ENCODE data around the gene MMEL1. TPM values are rescaled to one million over a fixed set of nuclear protein-coding genes. Genes with fewer than 3 reads are reported as not detected.

MMEL1 gene
- total and polyA plus RNA-seq, 2 of the 13 experiments (the other 11 are each of a cell fraction or from before 2014, with no cell fraction given) = 0.48 TPM; not detected in 1

GRCh38 chr1:2586154-2587070, 46.4 kb downstream of the MMEL1 start, which contains the start of gene PRXL2B (continued):
- 0 out of 2 replicates have a peak, but pooled peaks have one; percentile 53 for TF ChIP-seq ZNF280B (CRISPR knock-in tag; IDR thresholded peaks at IDR 0.05; ENCODE audit: borderline replicate concordance)
- TF ChIP-seq ZNF576 (CRISPR knock-in tag; IDR thresholded peaks at IDR 0.05) = no peak
- no peak for TF ChIP-seq ZNF263 (CRISPR knock-in tag; IDR thresholded peaks at IDR 0.05)
- peak; percentile 23; the same call in 1 of the 2 replicates for TF ChIP-seq ZNF235 (CRISPR knock-in tag; IDR thresholded peaks at IDR 0.05; ENCODE audit: borderline replicate concordance)
- peak; percentile 86; the same call in 1 of the 2 replicates for TF ChIP-seq TFDP1 (CRISPR knock-in tag; IDR thresholded peaks at IDR 0.05; ENCODE audit: borderline replicate concordance)
- peak; percentile 16; the same call in 1 of the 2 replicates for TF ChIP-seq ZNF574 (CRISPR knock-in tag; IDR thresholded peaks at IDR 0.05)
- no peak for TF ChIP-seq PREB (CRISPR knock-in tag; IDR thresholded peaks at IDR 0.05)
- TF ChIP-seq FOSL1 (CRISPR knock-in tag; IDR thresholded peaks at IDR 0.05; ENCODE audit: borderline replicate concordance) = no peak
- no peak for TF ChIP-seq TOE1 (CRISPR knock-in tag; IDR thresholded peaks at IDR 0.05)
- TF ChIP-seq ZNF749 (CRISPR knock-in tag; IDR thresholded peaks at IDR 0.05; ENCODE audit: borderline replicate concordance) = peak; percentile 42; the same call in 1 of the 2 replicates
- TF ChIP-seq HNRNPK (IDR thresholded peaks at IDR 0.05; ENCODE audit: low read depth, low read length, poor library complexity, severe bottlenecking) = peak; percentile 11
- peak; percentile 14 for TF ChIP-seq TEAD3 (CRISPR knock-in tag; optimal IDR thresholded peaks at IDR 0.05; ENCODE audit: borderline replicate concordance)
- TF ChIP-seq RAD51 (IDR thresholded peaks at IDR 0.05; ENCODE audit: borderline replicate concordance) = no peak
- TF ChIP-seq NR2F6 (IDR thresholded peaks at IDR 0.05) = no peak
- peak; percentile 13; the same call in 1 of the 2 replicates for TF ChIP-seq NR2F6 (CRISPR knock-in tag; IDR thresholded peaks at IDR 0.05)
- 0 out of 2 replicates have a peak, but pooled peaks have one; percentile 50 for TF ChIP-seq ZNF710 (CRISPR knock-in tag; IDR thresholded peaks at IDR 0.05; ENCODE audit: borderline replicate concordance)
- peak; percentile 62; the same call in 1 of the 2 replicates for TF ChIP-seq NFYB (CRISPR knock-in tag; IDR thresholded peaks at IDR 0.05)
- peak; percentile 92 for TF ChIP-seq YY1 (IDR thresholded peaks at IDR 0.05; ENCODE audit: insufficient read depth, insufficient replicate concordance, low read depth, low read length)
- no peak for TF ChIP-seq NFKBIZ (CRISPR knock-in tag; IDR thresholded peaks at IDR 0.05)

Data from HepG2 (cell line).